ENCODE data around the gene ERCC6L.
A peak's percentile ranks its signal among the peaks of the same experiment; 100 is the strongest.

ERCC6L gene

GRCh38 chrX:72238721-72239475 lies at the start of gene ERCC6L:
Gene ERCC6L, minus strand, starts transcription at chrX:72239027. Its CDS starts 116 bp downstream, at chrX:72238911.
- peak; percentile 91 for DNase-seq

- no peak for DNase-seq
Observed at GRCh38 chrX:72282302-72282701, 43.5 kb upstream of the ERCC6L start.

- DNase-seq = no peak
Observed at GRCh38 chrX:72280321-72280845, 41.6 kb upstream of the ERCC6L start.

- no peak for DNase-seq
Observed at GRCh38 chrX:72276478-72276953, 37.7 kb upstream of the ERCC6L start.

GRCh38 chrX:72274526-72274925 lies 35.7 kb upstream of the ERCC6L start:
- DNase-seq = no peak

- peak; percentile 42 for DNase-seq
Observed at GRCh38 chrX:72273718-72274117, 34.9 kb upstream of the ERCC6L start.

GRCh38 chrX:72272868-72273267 lies 34.0 kb upstream of the ERCC6L start:
- DNase-seq = no peak

- no peak for DNase-seq
Observed at GRCh38 chrX:72271812-72272211, 33.0 kb upstream of the ERCC6L start.

GRCh38 chrX:72271091-72271788 lies 32.4 kb upstream of the ERCC6L start:
- no peak for DNase-seq

GRCh38 chrX:72270316-72270866 lies 31.6 kb upstream of the ERCC6L start:
- no peak for DNase-seq

- peak; percentile 53 for DNase-seq
Observed at GRCh38 chrX:72269671-72270251, 30.9 kb upstream of the ERCC6L start.

- no peak for DNase-seq
Observed at GRCh38 chrX:72268597-72269365, 30.0 kb upstream of the ERCC6L start.

- no peak for DNase-seq
Observed at GRCh38 chrX:72265263-72265662, 26.4 kb upstream of the ERCC6L start.

- no peak for DNase-seq
Observed at GRCh38 chrX:72262077-72262476, 23.2 kb upstream of the ERCC6L start.

GRCh38 chrX:72260448-72260847 lies 21.6 kb upstream of the ERCC6L start:
- DNase-seq = no peak

- no peak for DNase-seq
Observed at GRCh38 chrX:72258174-72258573, 19.3 kb upstream of the ERCC6L start.

GRCh38 chrX:72255864-72256263 lies 17.0 kb upstream of the ERCC6L start:
- no peak for DNase-seq

- DNase-seq = no peak
Observed at GRCh38 chrX:72255445-72255844, 16.6 kb upstream of the ERCC6L start.

GRCh38 chrX:72254816-72255215 lies 16.0 kb upstream of the ERCC6L start:
- DNase-seq = no peak

- DNase-seq = no peak
Observed at GRCh38 chrX:72253686-72254085, 14.9 kb upstream of the ERCC6L start.

GRCh38 chrX:72247206-72247942 lies 8.5 kb upstream of the ERCC6L start:
- no peak for DNase-seq
